Measurements from ENCODE around the gene IL34. TPM values are rescaled to one million over a fixed set of nuclear protein-coding genes. Genes with fewer than 3 reads are reported as not detected.

The IL34 gene
- total and polyA plus RNA-seq, 2 donors from 2014 or later, result 5.9 to 7.4 TPM

- H3K9ac ChIP-seq (ENCODE audit: low read length in 3 of 3), result no peak overlapping the region
- H3K27ac ChIP-seq (ENCODE audit: low read depth in 2 of 2, low read length in 2 of 2), result no peak overlapping the region
- DNase-seq (no peak), FAIRE-seq (no peak)
- peaks cover 0 to 6% (median 0%) of the 10 kb centered on the region in 3 donors for H3K9me3 ChIP-seq (ENCODE audit: control insufficient read depth in 2 of 3, insufficient read depth in 1 of 3, low read length in 3 of 3)
- intact Hi-C loops (cut with DNase I), result no loop called here
- no peaks in the 10 kb centered on the region for H3K4me1 ChIP-seq (ENCODE audit: control insufficient read depth in 2 of 3, insufficient read depth in 2 of 3, low read depth in 1 of 3, low read length in 3 of 3)
- TF ChIP-seq CTCF (IDR thresholded peaks at IDR 0.05; ENCODE audit: borderline replicate concordance, extremely low read depth, insufficient read depth), result no peak
- H3K4me3 ChIP-seq (ENCODE audit: low read length in 3 of 3), result no peak overlapping the region
- no peaks in the 10 kb centered on the region for H3K36me3 ChIP-seq (ENCODE audit: control insufficient read depth in 2 of 3, insufficient read depth in 3 of 3, low read length in 3 of 3)
- no peaks in the 10 kb centered on the region for H3K27me3 ChIP-seq (ENCODE audit: control insufficient read depth, insufficient read depth, low read length)
These were observed 11.5 kb upstream of the IL34 start for GRCh38 chr16:70634861-70635260.

GRCh38 chr16:70635336-70636016, 10.9 kb upstream of the IL34 start:
- TF ChIP-seq CTCF (IDR thresholded peaks at IDR 0.05; ENCODE audit: borderline replicate concordance, extremely low read depth, insufficient read depth), result no peak
- Histone ChIP-seq H3K27ac (ENCODE audit: low read depth in 2 of 2, low read length in 2 of 2) (no peak overlapping the region), H3K4me3 (ENCODE audit: low read length in 3 of 3) (no peak overlapping the region), H3K4me1 (ENCODE audit: control insufficient read depth in 2 of 3, insufficient read depth in 2 of 3, low read depth in 1 of 3, low read length in 3 of 3) (no peaks in the 10 kb centered on the region), H3K27me3 (ENCODE audit: control insufficient read depth, insufficient read depth, low read length) (no peaks in the 10 kb centered on the region), H3K9ac (ENCODE audit: low read length in 3 of 3) (no peak overlapping the region), H3K36me3 (ENCODE audit: control insufficient read depth in 2 of 3, insufficient read depth in 3 of 3, low read length in 3 of 3) (no peaks in the 10 kb centered on the region), H3K9me3 (ENCODE audit: control insufficient read depth in 2 of 3, insufficient read depth in 1 of 3, low read length in 3 of 3) (peaks cover 0 to 6% (median 0%) of the 10 kb centered on the region in 3 donors)
- no peak for FAIRE-seq
- intact Hi-C loops (cut with DNase I), result no loop called here
- peak in 4 of 5 donors; percentile 31 to 55 (median 37) for DNase-seq

- no peak for DNase-seq
- no peak for FAIRE-seq
These were observed 7.3 kb upstream of the IL34 start for GRCh38 chr16:70638814-70639792.

More at GRCh38 chr16:70638814-70639792, 7.3 kb upstream of the IL34 start:
- intact Hi-C loops (cut with DNase I), result no loop called here
- no peak overlapping the region for H3K9ac ChIP-seq (ENCODE audit: low read length in 3 of 3)
- no peaks in the 10 kb centered on the region for H3K9me3 ChIP-seq (ENCODE audit: control insufficient read depth in 2 of 3, insufficient read depth in 1 of 3, low read length in 3 of 3)
- no peaks in the 10 kb centered on the region for H3K36me3 ChIP-seq (ENCODE audit: control insufficient read depth in 2 of 3, insufficient read depth in 3 of 3, low read length in 3 of 3)
- no peak overlapping the region for H3K4me3 ChIP-seq (ENCODE audit: low read length in 3 of 3)
- H3K4me1 ChIP-seq (ENCODE audit: control insufficient read depth in 2 of 3, insufficient read depth in 2 of 3, low read depth in 1 of 3, low read length in 3 of 3), result no peaks in the 10 kb centered on the region
- TF ChIP-seq CTCF (IDR thresholded peaks at IDR 0.05; ENCODE audit: borderline replicate concordance, extremely low read depth, insufficient read depth), result no peak
- H3K27me3 ChIP-seq (ENCODE audit: control insufficient read depth, insufficient read depth, low read length), result no peaks in the 10 kb centered on the region
- H3K27ac ChIP-seq (ENCODE audit: low read depth in 2 of 2, low read length in 2 of 2), result no peak overlapping the region

Measured in kidney (tissue), 14 donors.